IMR-90 (cell line): ENCODE results near the gene VIPR2. TPM values are rescaled to one million over a fixed set of nuclear protein-coding genes. Genes with fewer than 3 reads are reported as not detected.

Experiments
- ATAC-seq: fragments of 200-7000 bp; cut with Tn5 transposase; 2 replicates; pipeline ENCODE4 v1.9.1; 2020; ENCODE audit warnings: low read depth, mild to moderate bottlenecking, moderate library complexity
- BruUV-seq: library from RNA; stranded (reverse); fragments of 400-500 nt; replicated peaks from 2 replicates; lab custom pipeline; 2021; lab: Mats Ljungman, UMichigan
- CTCF ChIA-PET: fragments of 300-600 bp; formaldehyde crosslinking; extraction: SDS; loops from one replicate; lab custom pipeline; 2021; ENCODE audit warnings: antibody characterized with exemption; lab: Yijun Ruan, JAX
- POLR2A ChIA-PET: fragments of 300-600 bp; sonication (Branson Sonifier 250); formaldehyde crosslinking; loops from one replicate; lab custom pipeline; 2022; ENCODE audit warnings: antibody characterized with exemption; ENCODE audit not compliant: unreplicated experiment; lab: Charles Lee
- DNase-seq: peaks from one replicate; pipeline ENCODE4 v3.0.0; 2013
- H2AFZ ChIP-seq: replicated peaks from 2 replicates; pipeline ENCODE3; 2013; ENCODE audit warnings: low read length, mild to moderate bottlenecking; ENCODE audit not compliant: poor library complexity
- H2AK5ac ChIP-seq: 2 replicates; pipeline ENCODE4 v1.6.1; 2013; ENCODE audit warnings: low read depth, low read length, inconsistent platforms
- H2AK9ac ChIP-seq: replicated peaks from 2 replicates; pipeline ENCODE3; 2013; ENCODE audit warnings: mild to moderate bottlenecking, low read depth, low read length, moderate library complexity; ENCODE audit not compliant: poor library complexity
- H2BK120ac ChIP-seq: 2 replicates; pipeline ENCODE4 v1.6.1; 2013; ENCODE audit warnings: low read depth, low read length, inconsistent platforms
- H2BK15ac ChIP-seq: 3 replicates; pipeline ENCODE4 v1.6.1; 2013; ENCODE audit warnings: low read depth, low read length, inconsistent platforms
- H2BK20ac ChIP-seq: 2 replicates; pipeline ENCODE4 v1.6.1; 2013; ENCODE audit warnings: low read depth, mild to moderate bottlenecking, inconsistent platforms, low read length, moderate library complexity
- H2BK5ac ChIP-seq: 2 replicates; pipeline ENCODE4 v1.6.1; 2013; ENCODE audit warnings: mild to moderate bottlenecking, low read depth, low read length, inconsistent platforms; ENCODE audit not compliant: poor library complexity, severe bottlenecking
- H3K14ac ChIP-seq: replicated peaks from 2 replicates; pipeline ENCODE4 v1.6.1; 2013; ENCODE audit warnings: low read depth, low read length, inconsistent platforms
- H3K18ac ChIP-seq: 2 replicates; pipeline ENCODE4 v1.6.1; 2013; ENCODE audit warnings: low read depth, low read length, control low read depth
- H3K23ac ChIP-seq: 2 replicates; pipeline ENCODE4 v1.6.1; 2013; ENCODE audit warnings: low read depth, low read length, inconsistent platforms
- H3K27ac ChIP-seq: 2 replicates; pipeline ENCODE4 v1.5.1; 2013; ENCODE audit warnings: mild to moderate bottlenecking, control low read depth, low read length; ENCODE audit not compliant: insufficient read depth
- H3K27me3 ChIP-seq: 2 replicates; pipeline ENCODE4 v1.6.1; 2013; ENCODE audit warnings: low read length; ENCODE audit not compliant: control insufficient read depth, insufficient read depth
- H3K36me3 ChIP-seq: 2 replicates; pipeline ENCODE4 v1.6.1; 2013; ENCODE audit warnings: low read length, mixed read lengths; ENCODE audit not compliant: control insufficient read depth, insufficient read depth
- H3K4ac ChIP-seq: 2 replicates; pipeline ENCODE4 v1.6.1; 2013; ENCODE audit warnings: low read depth, low read length, inconsistent platforms
- H3K4me1 ChIP-seq: 2 replicates; pipeline ENCODE4 v1.6.1; 2013; ENCODE audit warnings: low read length, mixed read lengths; ENCODE audit not compliant: control insufficient read depth, insufficient read depth
- H3K4me2 ChIP-seq: 2 replicates; pipeline ENCODE4 v1.6.1; 2013; ENCODE audit warnings: low read depth, mild to moderate bottlenecking, control low read depth, low read length, moderate library complexity
- H3K4me3 ChIP-seq: 2 replicates; pipeline ENCODE4 v1.5.1; 2013; ENCODE audit warnings: low read depth, mild to moderate bottlenecking, control low read depth, low read length, moderate library complexity; ENCODE audit not compliant: insufficient read depth
- H3K56ac ChIP-seq: 2 replicates; pipeline ENCODE4 v1.6.1; 2013; ENCODE audit warnings: low read length, inconsistent platforms; ENCODE audit not compliant: insufficient read depth; ENCODE audit errors: extremely low read depth
- H3K79me1 ChIP-seq, 2 experiments: 2 replicates each; pipeline ENCODE4 v1.6.1; 2013; ENCODE audit warnings: low read length in 2 of 2, inconsistent platforms in 1 of 2, low read depth in 1 of 2
- H3K9ac ChIP-seq: 2 replicates; pipeline ENCODE4 v1.6.1; 2013; ENCODE audit warnings: low read depth, low read length, control low read depth
- H3K9me1 ChIP-seq: 2 replicates; pipeline ENCODE4 v1.6.1; 2013; ENCODE audit warnings: low read length, inconsistent platforms; ENCODE audit not compliant: insufficient read depth
- H3K9me3 ChIP-seq: 2 replicates; pipeline ENCODE4 v1.6.1; 2013; ENCODE audit warnings: low read length; ENCODE audit not compliant: control insufficient read depth, insufficient read depth
- H4K20me1 ChIP-seq: 2 replicates; pipeline ENCODE4 v1.6.1; 2013; ENCODE audit warnings: low read length, inconsistent platforms; ENCODE audit not compliant: insufficient read depth
- H4K5ac ChIP-seq: 2 replicates; pipeline ENCODE4 v1.6.1; 2013; ENCODE audit warnings: mild to moderate bottlenecking, low read depth, low read length, control low read depth
- H4K8ac ChIP-seq, 2 experiments: 2 replicates each; pipeline ENCODE4 v1.6.1; 2013; ENCODE audit warnings: low read depth in 2 of 2, low read length in 2 of 2, control low read depth in 1 of 2, inconsistent platforms in 1 of 2
- H4K91ac ChIP-seq: 2 replicates; pipeline ENCODE4 v1.6.1; 2013; ENCODE audit warnings: low read depth, low read length, inconsistent platforms; ENCODE audit not compliant: insufficient read depth
- CHD1 ChIP-seq: IDR thresholded peaks from 2 replicates; pipeline ENCODE4 v1.6.1; 2012; ENCODE audit warnings: low read depth, low read length, improper control_type of control experiment
- WGBS, 2 experiments: methylation state at CpG; one replicate each; pipeline versions ENCODE4 v1.1.5 to v1.1.7; 2013; ENCODE audit warnings: missing lambda C conversion rate in 2 of 2; ENCODE audit not compliant: insufficient read length in 1 of 2; ENCODE audit errors: extremely low coverage in 2 of 2; 5-methylcytosine and 5-hydroxymethylcytosine counted together
- dilution Hi-C: fragments of 300-500 bp; cut with HindIII; formaldehyde crosslinking; loops from one replicate; pipeline ENCODE4 v1.14.3; 2018; ENCODE audit warnings: low sequenced_read_pairs; ENCODE audit not compliant: unreplicated experiment
- in situ Hi-C: fragments of 300-500 bp; cut with MboI; formaldehyde crosslinking; loops from 3 replicates; pipeline ENCODE4 v1.14.3; 2019; ENCODE audit warnings: low sequenced_read_pairs, inconsistent platforms, mixed read lengths
- intact Hi-C: fragments of 100-400 bp; cut with micrococcal nuclease; formaldehyde crosslinking; loops from 2 replicates; pipeline ENCODE4 v1.10.0; 2022
- polyA plus RNA-seq, 3 experiments: library from polyadenylated mRNA; depleted of rRNA; stranded (reverse); fragments of >200 nt; gene quantifications; 2 replicates each; pipeline ENCODE4 v1.2.3, GENCODE V29; 2012; ENCODE audit warnings: low replicate concordance in 1 of 3
- total RNA-seq: library from RNA; depleted of rRNA; stranded (reverse); fragments of >200 nt; gene quantifications from 2 replicates; pipeline ENCODE4 v1.2.3, GENCODE V29; 2012

VIPR2 gene
- total and polyA plus RNA-seq, 2 of the 4 experiments (the other 2 are of a cell fraction): not detected

GRCh38 chr7:159084069-159084801, 60.4 kb downstream of the VIPR2 start:
- ChIA-PET POLR2A (no interaction called here), CTCF (no interaction called here)
- TF ChIP-seq CHD1: no peak
- no peak overlapping the region for H3K56ac ChIP-seq
- H2BK15ac ChIP-seq: no peak overlapping the region
- no peak overlapping the region for H2AK9ac ChIP-seq
- H3K9ac ChIP-seq: no peak overlapping the region
- H2BK5ac ChIP-seq: no peak overlapping the region
- no peak overlapping the region for H2BK120ac ChIP-seq
- H3K18ac ChIP-seq: no peak overlapping the region
- H3K4ac ChIP-seq: no peak overlapping the region
- DNase-seq (no peak), ATAC-seq (no peak)
- H3K4me1 ChIP-seq: no peaks in the 10 kb centered on the region
- H3K14ac ChIP-seq: no peak overlapping the region
- H3K27ac ChIP-seq: no peak overlapping the region
- H2AFZ ChIP-seq: no peak overlapping the region
- H4K5ac ChIP-seq: no peak overlapping the region
- H2AK5ac ChIP-seq: no peak overlapping the region
- H3K27me3 ChIP-seq: no peaks in the 10 kb centered on the region
- dilution Hi-C loops: no loop called here
- WGBS, 2 experiments: 57% methylated on average over 9 of the region's 27 CpGs; no CpG with 5 or more reads in 1 of the 2 experiments
- H4K91ac ChIP-seq: no peak overlapping the region
- H3K9me1 ChIP-seq: no peaks in the 10 kb centered on the region
- H3K4me2 ChIP-seq: no peak overlapping the region
- H3K36me3 ChIP-seq: no peaks in the 10 kb centered on the region
- H3K23ac ChIP-seq: no peak overlapping the region
- no TSS peak for BruUV-seq
- H3K79me1 ChIP-seq: no peaks in the 10 kb centered on the region
- H2BK20ac ChIP-seq: no peak overlapping the region
- intact Hi-C loops: no loop called here
- H3K4me3 ChIP-seq: no peak overlapping the region
- no peak overlapping the region for H4K8ac ChIP-seq
- H3K9me3 ChIP-seq: peaks cover 37% of the 10 kb centered on the region
- in situ Hi-C loops: no loop called here
- H4K20me1 ChIP-seq: no peaks in the 10 kb centered on the region
